GM18873 (cell line): Measurements from ENCODE around the gene PYGB.

Experiments used
- ATAC-seq: cut with Tn5 transposase; IDR thresholded peaks from one replicate; pipeline ENCODE4 v1.9.1; 2021; ENCODE audit warnings: mild to moderate bottlenecking, moderate library complexity, moderate number of reproducible peaks; ENCODE audit not compliant: unreplicated experiment, low FRiP score

The PYGB gene

GRCh38 chr20:25247956-25248785 is at the start of gene PYGB:
TSS of gene PYGB (plus strand) at chr20:25248085. CDS start at chr20:25248179, 94 bp downstream.
- peak; percentile 61 for ATAC-seq

- no peak for ATAC-seq
These were observed 49.1 kb upstream of the PYGB start for GRCh38 chr20:25198663-25199383.

- no peak for ATAC-seq
These were observed 48.2 kb upstream of the PYGB start for GRCh38 chr20:25199473-25200260.

- ATAC-seq = no peak
These were observed 44.8 kb upstream of the PYGB start for GRCh38 chr20:25203089-25203488.

GRCh38 chr20:25203871-25204320 is 44.0 kb upstream of the PYGB start:
- ATAC-seq = no peak

GRCh38 chr20:25204550-25205276 is 43.2 kb upstream of the PYGB start:
- ATAC-seq = no peak

- ATAC-seq = no peak
These were observed 42.4 kb upstream of the PYGB start for GRCh38 chr20:25205277-25206062.

GRCh38 chr20:25206063-25206403 is 41.9 kb upstream of the PYGB start:
- ATAC-seq = no peak

GRCh38 chr20:25206548-25206947 is 41.3 kb upstream of the PYGB start:
- no peak for ATAC-seq

- ATAC-seq = no peak
These were observed 40.5 kb upstream of the PYGB start for GRCh38 chr20:25207149-25207959.

GRCh38 chr20:25207960-25208534 is 39.8 kb upstream of the PYGB start:
- ATAC-seq = no peak

GRCh38 chr20:25209400-25209799 is 38.5 kb upstream of the PYGB start:
- ATAC-seq = no peak

- ATAC-seq = no peak
These were observed 38.0 kb upstream of the PYGB start for GRCh38 chr20:25209911-25210310.

- ATAC-seq = no peak
These were observed 36.6 kb upstream of the PYGB start for GRCh38 chr20:25211273-25211672.

- no peak for ATAC-seq
These were observed 35.6 kb upstream of the PYGB start for GRCh38 chr20:25212242-25212641.

GRCh38 chr20:25213566-25214425 is 34.1 kb upstream of the PYGB start:
- ATAC-seq = no peak

- no peak for ATAC-seq
These were observed 33.5 kb upstream of the PYGB start for GRCh38 chr20:25214426-25214790.

GRCh38 chr20:25214819-25215218 is 33.1 kb upstream of the PYGB start:
- ATAC-seq = no peak
